ENCODE results near the gene PLXNB3.

The PLXNB3 gene

DNA sequence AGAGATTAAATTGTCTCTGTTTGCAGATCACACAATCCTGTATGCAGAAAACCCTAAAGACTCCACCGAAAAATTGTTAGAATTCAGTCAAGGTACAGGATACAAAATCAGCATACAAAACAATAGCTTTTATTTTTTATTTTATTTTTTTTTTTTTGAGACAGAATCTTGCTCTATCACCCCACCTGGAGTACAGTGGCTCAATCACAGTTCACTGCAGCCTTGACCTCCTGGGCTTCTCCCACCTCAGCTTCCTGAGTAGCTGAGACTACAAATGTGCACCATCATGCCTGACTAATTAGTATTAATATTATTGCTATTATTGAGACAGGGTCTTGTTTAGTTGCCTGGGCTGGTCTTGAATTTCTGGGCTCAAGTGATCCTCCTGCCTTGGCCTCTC, 8.9 kb upstream of the PLXNB3 start:
- no peak for DNase-seq (ENCODE audit: low read depth in 2 of 2, low spot score in 1 of 2)

DNA sequence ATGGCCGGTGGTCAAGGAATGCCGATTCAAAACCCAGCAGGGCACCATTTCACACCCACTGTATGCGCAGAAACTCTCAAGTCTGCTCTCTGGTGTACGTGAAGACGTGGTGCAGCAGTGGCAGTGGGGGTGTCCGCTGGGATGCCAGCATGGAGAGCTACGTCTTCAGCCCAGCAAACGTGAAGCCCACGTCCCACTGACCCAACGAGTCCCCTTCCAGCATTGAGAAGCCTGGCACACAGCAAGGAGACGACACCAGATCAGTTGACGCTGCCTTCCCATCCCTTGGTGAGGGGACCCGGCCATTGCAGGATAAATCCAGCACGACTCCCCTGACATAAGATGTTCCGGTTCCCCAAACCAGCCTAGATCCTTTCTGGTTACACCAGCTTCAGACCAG, 2.2 kb upstream of the PLXNB3 start:
- no peak for DNase-seq (ENCODE audit: low read depth in 2 of 2, low spot score in 1 of 2)

DNA sequence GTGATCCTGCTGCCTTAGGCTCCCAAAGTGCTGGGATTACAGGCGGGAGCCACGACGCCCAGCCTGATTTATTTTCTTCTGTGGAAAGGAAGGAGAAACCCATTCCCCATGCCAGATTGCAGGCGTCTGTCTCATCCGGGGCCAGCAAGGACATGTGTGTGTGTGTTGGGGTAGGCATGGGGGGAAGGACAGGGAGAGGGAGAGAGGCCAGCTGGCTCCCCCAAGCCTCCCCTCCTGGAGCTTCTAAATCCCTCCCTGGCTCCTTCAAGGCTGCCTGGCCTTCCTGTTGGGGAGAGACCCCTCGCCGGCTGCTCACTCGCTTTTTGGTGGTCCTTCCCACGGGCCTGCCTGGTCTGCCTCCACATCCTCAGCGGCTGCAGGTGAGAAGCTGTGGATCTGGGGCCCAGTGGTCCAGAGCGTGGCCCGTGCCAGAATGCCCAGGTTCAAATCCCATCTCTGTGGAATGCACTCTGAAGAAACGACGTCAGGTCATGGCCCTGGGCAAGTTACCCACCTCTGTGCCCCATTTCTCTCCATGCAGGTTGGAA, 1.3 kb upstream of the PLXNB3 start:
- DNase-seq (ENCODE audit: low read depth in 2 of 2, low spot score in 1 of 2), result no peak

DNA sequence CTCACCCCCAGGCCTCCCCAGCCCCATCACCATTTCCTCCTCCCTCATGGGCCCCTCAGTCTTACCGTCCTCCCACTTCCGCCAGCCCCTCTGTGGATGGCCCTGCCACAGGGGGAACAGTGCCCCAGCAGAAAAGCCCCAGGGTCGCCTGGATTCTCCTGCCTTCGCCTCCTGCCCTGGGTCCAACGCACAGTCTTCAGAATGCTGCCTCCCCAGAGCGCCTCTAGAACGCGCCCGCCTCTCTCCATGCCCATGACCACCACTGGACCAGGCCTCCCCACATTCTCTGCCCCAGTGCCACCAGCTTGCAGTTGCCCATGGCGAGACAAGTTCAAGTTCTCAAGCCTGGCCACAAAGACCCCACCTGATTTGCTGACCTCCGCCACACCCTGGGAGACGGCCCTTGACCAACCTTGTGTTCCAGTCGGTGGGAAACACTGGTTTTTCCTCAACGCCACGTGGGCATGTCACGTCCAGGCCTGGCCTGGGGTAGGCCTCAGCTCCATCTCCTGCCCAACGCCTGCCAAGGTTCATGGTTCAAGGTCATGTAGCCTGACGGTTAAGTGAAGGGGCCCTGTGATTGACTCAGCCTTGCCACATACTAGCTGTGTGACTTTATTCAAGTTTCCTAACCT, 634 bp upstream of the PLXNB3 start:
- no peak for DNase-seq (ENCODE audit: low read depth in 2 of 2, low spot score in 1 of 2)

DNA sequence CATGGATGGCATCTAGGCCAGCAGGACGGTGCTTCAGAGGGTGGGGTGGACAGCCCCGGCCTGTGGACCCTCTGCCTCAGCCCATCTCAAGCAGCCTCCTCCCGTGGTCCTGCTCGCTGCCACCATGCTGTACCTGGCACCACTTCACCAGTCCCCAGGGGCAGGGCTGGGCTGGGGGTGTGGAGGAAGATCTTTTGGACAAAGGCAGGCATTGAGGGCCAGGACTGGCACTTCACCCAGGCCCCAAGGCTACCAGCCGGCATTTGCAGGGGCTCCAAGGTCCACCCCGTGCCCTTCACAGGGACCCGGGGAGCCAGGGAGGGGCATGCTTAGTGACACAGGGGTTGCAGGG, 713 bp downstream of the PLXNB3 start:
- no peak for DNase-seq (ENCODE audit: low read depth in 2 of 2, low spot score in 1 of 2)

DNA sequence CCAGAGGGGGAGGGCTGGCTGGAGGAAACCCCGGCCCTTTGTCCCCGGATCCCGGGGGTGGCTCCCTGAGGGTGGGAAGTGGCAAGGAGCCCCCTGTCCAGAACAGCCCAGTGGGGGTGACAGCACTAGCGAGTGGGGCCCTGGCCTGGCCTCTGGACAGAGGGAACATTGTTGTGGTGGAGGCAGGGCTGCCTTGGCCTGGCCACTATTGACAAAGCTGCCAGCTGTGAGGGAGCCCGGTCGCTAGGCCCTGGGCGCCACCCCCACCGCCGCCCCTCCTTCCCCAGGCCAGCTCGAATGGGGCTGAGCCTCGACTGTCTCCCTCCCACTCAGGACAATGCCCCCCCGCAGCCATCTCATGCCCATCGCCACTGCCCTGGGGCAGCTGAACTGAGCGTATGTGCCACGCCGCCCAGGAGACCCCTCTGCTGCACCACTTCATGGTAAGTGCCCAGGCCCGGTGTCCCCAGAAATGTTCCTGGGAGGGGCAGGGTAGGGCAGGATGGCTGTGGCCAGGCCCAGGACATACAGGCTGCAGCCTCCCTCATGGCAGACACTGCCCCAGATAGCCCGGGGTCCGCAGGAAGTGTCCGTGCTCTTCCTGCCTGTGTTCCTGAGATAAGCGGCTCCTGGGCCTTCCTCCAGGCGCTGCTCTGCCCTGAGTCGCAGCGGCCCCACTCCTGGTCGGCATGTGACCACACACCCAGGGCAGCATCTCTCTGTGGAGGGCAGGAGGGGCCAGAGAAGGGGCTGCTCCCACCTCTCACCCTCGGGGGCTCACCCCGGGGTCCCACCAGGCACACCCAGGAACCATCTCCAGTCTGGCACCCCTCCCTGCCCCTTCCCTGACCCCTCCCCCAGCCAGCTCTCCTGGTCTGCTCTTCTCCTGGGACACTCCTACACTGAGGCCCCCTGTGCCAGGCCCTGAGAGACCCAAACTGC, 1.4 kb downstream of the PLXNB3 start:
- no peak for DNase-seq (ENCODE audit: low read depth in 2 of 2, low spot score in 1 of 2)

DNA sequence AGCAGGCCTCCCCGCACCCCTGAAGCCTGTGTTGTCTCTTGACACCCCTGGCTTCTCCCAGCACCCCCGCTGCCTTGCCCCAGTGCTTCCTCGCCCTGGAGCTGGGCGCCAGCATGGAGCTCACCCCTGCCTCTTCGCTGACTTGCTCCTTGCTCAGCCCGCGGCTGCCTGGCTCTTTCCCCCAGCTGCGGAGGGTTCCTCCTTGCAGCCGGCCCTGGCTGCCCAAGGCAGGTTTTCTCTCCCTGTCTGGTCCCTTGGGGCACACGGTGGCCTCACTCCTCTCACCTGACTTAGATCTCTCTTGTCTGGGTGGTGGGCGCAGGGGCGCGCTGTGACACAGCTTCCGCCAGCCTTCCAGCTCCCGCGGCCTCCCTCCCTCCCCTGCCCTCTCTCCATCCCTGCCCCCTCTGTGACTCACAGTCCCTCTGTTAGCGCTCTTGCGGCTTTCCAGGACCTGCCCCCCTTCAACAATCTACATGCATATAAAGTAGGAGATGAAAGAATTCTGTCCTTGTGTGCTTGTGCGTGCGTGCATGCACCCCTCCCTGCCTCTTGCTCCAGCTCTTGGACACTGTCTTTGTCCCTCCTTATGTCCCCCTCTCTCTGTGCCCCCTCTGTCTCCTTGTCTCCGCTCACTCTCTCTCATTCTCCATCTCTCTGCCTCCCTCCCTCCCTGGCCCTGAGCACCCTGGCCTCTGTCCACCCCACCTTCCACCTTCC, 2.2 kb downstream of the PLXNB3 start:
- DNase-seq (ENCODE audit: low read depth in 2 of 2, low spot score in 1 of 2), result peak; percentile 2 to 32

DNA sequence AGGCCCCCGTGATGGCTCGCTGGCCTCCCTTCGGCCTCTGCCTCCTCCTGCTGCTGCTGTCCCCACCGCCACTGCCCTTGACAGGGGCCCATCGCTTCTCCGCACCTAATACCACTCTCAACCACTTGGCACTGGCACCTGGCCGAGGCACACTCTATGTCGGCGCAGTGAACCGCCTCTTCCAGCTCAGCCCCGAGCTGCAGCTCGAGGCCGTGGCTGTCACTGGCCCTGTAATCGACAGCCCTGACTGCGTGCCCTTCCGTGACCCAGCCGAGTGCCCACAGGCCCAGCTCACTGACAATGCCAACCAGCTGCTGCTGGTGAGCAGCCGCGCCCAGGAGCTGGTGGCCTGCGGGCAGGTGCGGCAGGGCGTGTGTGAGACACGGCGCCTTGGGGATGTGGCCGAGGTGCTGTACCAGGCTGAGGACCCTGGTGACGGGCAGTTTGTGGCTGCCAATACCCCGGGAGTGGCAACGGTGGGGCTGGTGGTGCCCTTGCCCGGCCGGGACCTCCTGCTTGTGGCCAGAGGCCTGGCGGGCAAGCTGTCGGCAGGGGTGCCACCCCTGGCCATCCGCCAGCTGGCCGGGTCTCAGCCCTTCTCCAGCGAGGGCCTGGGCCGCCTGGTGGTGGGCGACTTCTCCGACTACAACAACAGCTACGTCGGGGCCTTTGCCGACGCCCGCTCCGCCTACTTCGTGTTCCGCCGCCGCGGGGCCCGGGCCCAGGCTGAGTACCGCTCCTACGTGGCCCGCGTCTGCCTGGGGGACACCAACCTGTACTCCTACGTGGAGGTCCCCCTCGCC, 3.0 kb downstream of the PLXNB3 start:
- DNase-seq (ENCODE audit: low read depth in 2 of 2, low spot score in 1 of 2), result no peak

DNA sequence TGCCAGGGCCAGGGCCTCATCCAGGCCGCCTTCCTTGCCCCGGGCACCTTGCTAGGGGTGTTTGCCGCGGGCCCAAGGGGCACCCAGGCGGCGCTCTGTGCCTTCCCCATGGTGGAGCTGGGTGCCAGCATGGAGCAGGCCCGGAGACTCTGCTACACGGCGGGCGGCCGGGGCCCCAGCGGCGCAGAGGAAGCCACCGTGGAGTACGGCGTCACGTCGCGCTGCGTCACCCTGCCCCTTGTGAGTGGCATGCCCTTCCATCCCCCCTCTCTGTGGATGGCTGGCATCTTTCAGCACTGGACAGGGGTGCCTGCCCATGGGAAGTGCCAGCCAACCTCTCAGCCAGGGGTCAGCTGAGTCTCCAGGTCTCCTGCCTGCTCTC, 3.6 kb downstream of the PLXNB3 start:
- no peak for DNase-seq (ENCODE audit: low read depth in 2 of 2, low spot score in 1 of 2)

DNA sequence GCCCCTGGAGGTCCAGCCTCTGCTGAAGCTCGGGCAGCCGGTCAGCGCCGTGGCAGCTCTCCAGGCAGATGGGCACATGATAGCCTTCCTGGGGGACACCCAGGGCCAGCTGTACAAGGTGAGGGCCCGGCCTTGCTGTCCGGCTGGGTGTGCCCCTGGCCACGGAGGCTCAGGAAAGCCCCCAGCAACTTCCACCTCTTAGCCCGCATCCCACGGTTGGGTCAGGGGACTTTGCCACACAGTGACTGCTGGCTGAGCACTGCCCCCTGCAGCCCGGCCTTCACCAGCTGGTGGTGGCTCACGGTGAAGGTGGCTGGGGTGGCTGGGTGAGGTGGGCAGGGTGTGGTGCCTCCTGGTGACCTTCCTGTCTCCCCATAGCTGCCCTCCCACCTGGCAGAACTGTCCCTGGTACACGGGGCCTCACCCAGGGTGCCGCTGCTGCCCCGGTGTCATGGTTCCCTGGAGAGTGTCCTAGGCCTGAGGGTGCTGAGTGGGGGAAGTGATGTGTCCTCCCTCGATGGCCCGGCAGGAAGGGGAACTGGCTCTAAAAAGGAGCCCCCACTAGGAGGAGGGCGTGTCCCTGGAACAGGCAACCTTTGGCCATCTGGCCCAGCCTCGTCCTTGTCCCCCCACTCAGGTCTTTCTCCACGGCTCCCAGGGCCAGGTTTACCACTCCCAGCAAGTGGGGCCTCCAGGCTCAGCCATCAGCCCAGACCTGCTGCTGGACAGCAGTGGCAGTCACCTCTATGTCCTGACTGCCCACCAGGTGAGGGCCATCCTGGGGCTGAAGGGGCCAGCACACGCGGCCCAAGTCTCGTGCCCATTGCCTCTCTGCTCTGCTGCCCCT, 4.5 kb downstream of the PLXNB3 start:
- no peak for DNase-seq (ENCODE audit: low read depth in 2 of 2, low spot score in 1 of 2)

DNA sequence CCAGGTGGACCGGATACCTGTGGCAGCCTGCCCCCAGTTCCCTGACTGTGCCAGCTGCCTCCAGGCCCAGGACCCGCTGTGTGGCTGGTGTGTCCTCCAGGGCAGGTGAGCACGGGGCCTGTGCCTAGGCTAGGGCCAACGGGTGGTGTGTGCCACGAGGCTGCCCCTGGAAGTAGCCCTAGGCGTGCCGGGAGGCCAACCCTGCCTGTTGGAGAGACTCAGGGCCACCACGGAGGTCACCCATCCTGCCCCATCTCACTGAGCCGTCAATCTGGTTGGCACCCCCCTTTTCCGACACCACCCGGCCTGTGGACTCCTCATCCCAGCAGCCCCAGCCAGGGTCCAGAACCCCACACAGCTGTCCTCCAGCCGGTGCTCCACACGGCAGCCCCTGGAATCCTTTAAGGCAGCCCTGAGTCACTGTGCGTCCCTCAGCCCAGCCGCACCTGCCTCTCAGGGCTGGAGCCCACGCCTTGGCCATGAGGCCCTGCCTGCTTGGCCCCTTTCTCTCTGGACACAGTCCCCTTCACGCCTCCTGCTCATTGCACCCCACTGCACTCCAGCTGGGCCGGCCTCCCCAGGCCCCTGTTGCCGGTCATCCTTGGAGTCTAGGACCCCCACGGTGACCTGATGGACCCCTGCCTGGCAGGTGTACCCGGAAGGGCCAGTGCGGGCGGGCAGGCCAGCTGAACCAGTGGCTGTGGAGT, 5.3 kb downstream of the PLXNB3 start:
- no peak for DNase-seq (ENCODE audit: low read depth in 2 of 2, low spot score in 1 of 2)

DNA sequence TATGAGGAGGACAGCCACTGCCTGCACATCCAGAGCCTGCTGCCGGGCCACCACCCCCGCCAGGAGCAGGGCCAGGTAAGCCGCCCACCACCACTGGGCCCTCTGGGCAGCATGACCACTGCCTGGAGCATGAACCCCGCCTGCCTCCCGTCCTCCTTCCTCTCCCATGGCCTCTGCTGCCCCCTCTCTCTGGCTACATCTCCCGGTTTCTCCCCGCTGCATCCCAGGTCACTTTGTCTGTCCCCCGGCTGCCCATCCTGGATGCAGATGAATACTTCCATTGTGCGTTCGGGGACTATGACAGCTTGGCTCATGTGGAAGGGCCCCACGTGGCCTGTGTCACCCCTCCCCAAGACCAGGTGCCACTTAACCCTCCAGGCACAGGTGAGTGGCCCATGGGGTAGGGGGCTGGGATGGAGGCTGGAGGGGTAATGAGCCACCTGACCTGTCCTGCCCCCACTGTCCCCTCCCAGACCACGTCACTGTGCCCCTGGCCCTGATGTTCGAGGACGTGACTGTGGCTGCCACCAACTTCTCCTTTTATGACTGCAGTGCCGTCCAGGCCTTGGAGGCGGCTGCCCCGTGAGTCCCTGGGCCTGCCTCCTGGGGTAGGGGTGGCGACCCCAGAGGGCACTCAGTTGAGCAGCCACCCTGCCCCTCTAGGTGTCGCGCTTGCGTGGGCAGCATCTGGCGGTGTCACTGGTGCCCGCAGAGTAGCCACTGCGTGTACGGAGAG, 6.0 kb downstream of the PLXNB3 start:
- no peak for DNase-seq (ENCODE audit: low read depth in 2 of 2, low spot score in 1 of 2)

DNA sequence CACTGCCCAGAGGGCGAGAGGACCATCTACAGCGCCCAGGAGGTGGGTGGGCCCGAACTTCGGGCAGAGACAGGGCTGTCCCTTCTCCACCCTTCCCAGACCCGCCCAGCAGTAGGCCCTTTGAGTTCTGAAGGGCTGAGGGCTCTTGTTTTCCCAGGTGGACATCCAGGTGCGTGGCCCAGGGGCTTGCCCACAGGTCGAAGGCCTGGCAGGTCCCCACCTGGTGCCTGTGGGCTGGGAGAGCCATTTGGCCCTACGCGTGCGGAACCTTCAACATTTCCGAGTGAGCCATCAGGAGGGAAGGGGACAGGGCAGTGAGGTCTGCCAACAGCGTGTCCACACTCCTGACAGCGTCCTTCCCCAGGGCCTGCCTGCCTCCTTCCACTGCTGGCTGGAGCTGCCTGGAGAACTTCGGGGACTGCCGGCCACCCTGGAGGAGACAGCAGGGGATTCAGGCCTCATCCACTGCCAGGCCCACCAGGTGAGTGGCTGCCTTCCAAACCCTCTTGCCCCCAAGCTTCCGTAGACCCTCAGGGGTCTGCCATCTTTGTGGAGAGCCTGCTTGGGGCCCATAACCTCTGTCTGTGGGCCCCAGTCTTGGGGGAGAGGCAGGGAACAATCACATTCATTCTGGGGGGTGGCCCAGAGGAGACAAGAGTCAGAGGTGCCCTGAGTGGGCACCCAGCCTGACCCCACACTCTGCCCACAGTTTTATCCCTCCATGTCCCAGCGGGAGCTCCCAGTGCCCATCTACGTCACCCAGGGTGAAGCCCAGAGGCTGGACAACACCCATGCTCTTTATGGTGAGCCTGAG, 6.8 kb downstream of the PLXNB3 start:
- DNase-seq (ENCODE audit: low read depth in 2 of 2, low spot score in 1 of 2), result no peak

DNA sequence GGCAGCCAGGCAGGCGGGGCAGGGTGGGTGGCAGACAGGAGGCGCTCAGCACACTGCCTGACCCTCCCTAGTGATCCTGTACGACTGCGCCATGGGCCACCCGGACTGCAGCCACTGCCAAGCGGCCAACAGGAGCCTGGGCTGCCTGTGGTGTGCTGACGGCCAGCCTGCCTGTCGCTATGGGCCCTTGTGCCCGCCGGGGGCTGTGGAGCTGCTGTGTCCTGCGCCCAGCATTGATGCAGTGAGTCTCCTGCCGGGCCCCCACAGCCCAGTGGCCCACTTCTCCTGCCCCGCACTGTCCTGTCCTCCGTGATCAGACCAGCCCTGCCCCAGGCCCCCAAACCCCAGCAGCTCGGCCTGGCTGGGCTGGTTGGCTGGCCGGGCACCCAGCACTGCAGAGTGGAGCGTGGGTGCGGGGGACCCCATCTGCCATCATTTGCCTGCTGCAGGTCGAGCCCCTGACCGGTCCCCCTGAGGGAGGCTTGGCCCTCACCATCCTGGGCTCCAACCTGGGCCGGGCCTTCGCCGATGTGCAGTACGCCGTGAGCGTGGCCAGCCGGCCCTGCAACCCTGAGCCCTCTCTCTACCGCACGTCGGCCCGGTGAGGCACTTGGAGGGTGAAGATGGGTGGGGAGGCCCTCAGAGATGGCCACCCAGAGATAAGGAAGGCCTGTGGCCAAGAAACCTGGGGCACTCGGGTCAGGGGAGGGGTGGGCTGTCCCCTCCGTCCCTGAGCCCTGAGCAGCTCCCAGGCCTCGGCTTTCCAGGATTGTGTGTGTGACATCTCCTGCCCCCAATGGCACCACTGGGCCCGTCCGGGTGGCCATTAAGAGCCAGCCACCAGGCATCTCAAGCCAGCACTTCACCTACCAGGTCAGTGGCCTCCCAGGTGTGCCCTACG, 7.6 kb downstream of the PLXNB3 start:
- DNase-seq (ENCODE audit: low read depth in 2 of 2, low spot score in 1 of 2), result no peak

DNA sequence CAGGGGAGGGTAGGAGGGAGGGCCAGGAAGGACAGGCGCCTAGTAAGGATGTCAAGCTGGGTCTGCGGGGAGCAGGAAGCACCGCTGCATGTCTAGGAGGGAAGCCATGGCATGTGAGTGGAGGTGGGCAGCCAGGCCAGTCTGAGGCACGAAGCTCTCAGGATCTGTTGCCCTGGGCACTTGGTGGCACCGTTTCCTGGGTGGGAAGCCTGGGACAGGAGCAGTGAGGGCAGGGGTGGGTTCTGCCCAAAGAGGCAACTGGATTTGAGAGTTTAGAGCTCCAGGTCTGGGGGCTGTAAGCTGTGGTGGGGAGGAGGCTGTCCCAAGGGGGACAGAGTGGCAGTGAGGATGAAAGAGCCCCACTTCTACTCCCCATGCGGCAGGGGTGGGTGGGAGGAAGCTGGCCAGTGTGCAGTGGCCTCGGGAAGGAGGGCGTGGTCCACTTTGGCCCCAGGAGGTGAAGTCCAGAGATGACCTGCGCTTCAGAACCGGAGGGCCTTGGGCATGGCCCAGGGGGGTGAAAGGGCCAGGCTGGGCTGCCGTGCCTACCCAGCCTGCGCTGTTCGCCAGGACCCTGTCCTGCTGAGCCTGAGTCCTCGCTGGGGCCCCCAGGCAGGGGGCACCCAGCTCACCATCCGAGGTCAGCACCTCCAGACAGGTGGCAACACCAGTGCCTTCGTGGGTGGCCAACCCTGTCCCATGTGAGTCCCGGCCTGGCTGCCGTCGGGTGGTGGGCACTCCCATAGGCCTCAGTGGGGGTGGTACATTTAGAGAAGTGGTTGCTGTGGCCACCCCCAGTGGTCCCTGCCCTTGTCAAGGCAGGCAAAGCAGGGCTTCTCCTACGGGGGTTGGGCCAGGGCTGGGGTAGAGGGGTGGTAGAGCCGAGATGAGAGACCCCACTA, 8.5 kb downstream of the PLXNB3 start:
- DNase-seq (ENCODE audit: low read depth in 2 of 2, low spot score in 1 of 2), result no peak

DNA sequence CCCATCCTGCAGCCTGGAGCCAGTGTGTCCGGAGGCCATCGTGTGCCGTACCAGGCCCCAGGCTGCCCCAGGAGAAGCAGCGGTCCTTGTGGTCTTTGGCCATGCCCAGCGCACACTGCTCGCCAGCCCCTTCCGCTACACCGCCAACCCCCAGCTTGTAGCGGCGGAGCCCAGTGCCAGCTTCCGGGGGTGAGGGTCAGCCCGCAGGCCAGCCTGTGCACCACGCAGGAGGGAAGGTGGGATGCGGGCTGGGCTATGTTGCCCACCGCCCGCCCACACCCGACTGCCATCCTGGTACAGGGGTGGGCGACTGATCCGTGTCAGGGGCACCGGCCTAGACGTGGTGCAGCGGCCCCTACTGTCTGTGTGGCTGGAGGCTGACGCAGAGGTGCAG, 9.2 kb downstream of the PLXNB3 start:
- DNase-seq (ENCODE audit: low read depth in 2 of 2, low spot score in 1 of 2), result no peak

Data from stimulated activated CD8-positive, alpha-beta memory T cell treated with anti-CD3 and anti-CD28 coated beads, Interleukin-4, amount 100 ng/mL, for 4 hours (primary cell).